Breast epithelium (tissue), 4 donors: ENCODE data around the gene ILDR1. TPM values are rescaled to one million over a fixed set of nuclear protein-coding genes. Genes with fewer than 3 reads are reported as not detected.

Experiments used
- DNase-seq, 2 donors: peaks; one replicate each; pipeline ENCODE4 v3.0.0-alpha.2; 2019; ENCODE audit warnings: low spot score in 2 of 2
- H3K27ac ChIP-seq, 2 donors: fragments of 200-600 bp; sonication (generic) in 1 of 2; one replicate each; pipeline ENCODE4 v1.5.1; 2016 to 2019; ENCODE audit warnings: mild to moderate bottlenecking in 1 of 2
- H3K27me3 ChIP-seq, 2 donors: fragments of 200-600 bp; sonication (generic) in 1 of 2; one replicate each; pipeline versions ENCODE4 v1.5.1 to v1.6.0; 2017 to 2019; ENCODE audit warnings: control low read depth in 1 of 2, mild to moderate bottlenecking in 1 of 2
- H3K36me3 ChIP-seq: fragments of 200-600 bp; one replicate; pipeline ENCODE4 v1.5.1; 2019
- H3K4me1 ChIP-seq, 2 donors: fragments of 200-600 bp; sonication (generic); one replicate each; pipeline ENCODE4 v1.5.1; 2016 to 2019; ENCODE audit warnings: control low read depth in 1 of 2
- H3K4me3 ChIP-seq, 3 donors: fragments of 200-600 bp; sonication (generic); 1 replicate in 2 of 3; 2 replicates in 1 of 3; pipeline ENCODE4 v1.5.1; 2016 to 2019; ENCODE audit warnings: mild to moderate bottlenecking in 3 of 3, moderate library complexity in 2 of 3
- H3K9me3 ChIP-seq, 2 donors: fragments of 200-600 bp; sonication (generic) in 1 of 2; one replicate each; pipeline ENCODE4 v1.5.1; 2016 to 2019; ENCODE audit warnings: control low read depth in 1 of 2
- POLR2A ChIP-seq: fragments of 450-650 bp; IDR thresholded peaks from one replicate; pipeline ENCODE4 v1.6.1; 2016; ENCODE audit warnings: antibody characterized with exemption, mild to moderate bottlenecking, moderate library complexity
- POLR2AphosphoS5 ChIP-seq, 3 donors: sonication (generic); formaldehyde crosslinking; IDR thresholded peaks; one replicate each; pipeline ENCODE4 v1.6.1; 2017; ENCODE audit warnings: antibody characterized with exemption in 3 of 3
- intact Hi-C: fragments of 100-400 bp; cut with DNase I; formaldehyde crosslinking; loops from one replicate; pipeline ENCODE4 v1.15.1; 2023; ENCODE audit warnings: low total_unique reads
- total RNA-seq, 3 donors: library from RNA; depleted of rRNA; stranded (reverse); fragments of >200 nt; gene quantifications; one replicate each; pipeline ENCODE4 v1.1.0, GENCODE V29; 2016
- TF ChIP-seq, protein P1 (sequence below), 3 donors: fragments of 450-650 bp; IDR thresholded peaks; one replicate each; pipeline ENCODE4 v1.5.1; 2016 to 2017; ENCODE audit warnings: antibody characterized with exemption in 3 of 3, mild to moderate bottlenecking in 3 of 3, moderate library complexity in 3 of 3

Gene ILDR1
- total RNA-seq, 3 donors from 2014 or later, result 3.3 to 5.9 TPM; not detected in 1

DNA sequence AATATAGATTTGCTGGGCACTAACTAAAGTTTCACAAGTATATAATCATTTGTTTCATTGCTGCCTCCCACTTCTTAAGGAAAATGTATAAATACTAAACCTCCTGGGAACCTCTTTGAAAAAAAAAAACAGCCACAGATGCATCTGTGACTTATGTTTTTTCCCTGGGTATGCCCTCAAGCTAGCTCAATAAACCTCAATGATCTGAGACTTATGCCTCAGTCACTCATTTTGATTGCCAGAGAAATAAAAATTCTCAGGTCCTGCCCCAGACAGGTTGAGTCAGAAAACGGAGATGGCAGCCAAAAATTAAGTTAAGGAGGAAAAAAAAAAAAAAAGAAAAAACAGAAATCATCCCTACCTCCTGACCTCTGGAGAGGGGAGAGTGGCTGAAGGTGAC is 22.1 kb downstream of the ILDR1 start:
- H3K27ac ChIP-seq, result no peak overlapping the region
- no peaks in the 10 kb centered on the region for H3K9me3 ChIP-seq
- no peak for DNase-seq
- no peaks in the 10 kb centered on the region for H3K27me3 ChIP-seq
- no peaks in the 10 kb centered on the region for H3K4me1 ChIP-seq
- H3K36me3 ChIP-seq, result no peaks in the 10 kb centered on the region
- no peak for TF ChIP-seq POLR2A
- TF ChIP-seq POLR2AphosphoS5 (IDR thresholded peaks at IDR 0.05), result no peak
- TF ChIP-seq, protein P1, sequence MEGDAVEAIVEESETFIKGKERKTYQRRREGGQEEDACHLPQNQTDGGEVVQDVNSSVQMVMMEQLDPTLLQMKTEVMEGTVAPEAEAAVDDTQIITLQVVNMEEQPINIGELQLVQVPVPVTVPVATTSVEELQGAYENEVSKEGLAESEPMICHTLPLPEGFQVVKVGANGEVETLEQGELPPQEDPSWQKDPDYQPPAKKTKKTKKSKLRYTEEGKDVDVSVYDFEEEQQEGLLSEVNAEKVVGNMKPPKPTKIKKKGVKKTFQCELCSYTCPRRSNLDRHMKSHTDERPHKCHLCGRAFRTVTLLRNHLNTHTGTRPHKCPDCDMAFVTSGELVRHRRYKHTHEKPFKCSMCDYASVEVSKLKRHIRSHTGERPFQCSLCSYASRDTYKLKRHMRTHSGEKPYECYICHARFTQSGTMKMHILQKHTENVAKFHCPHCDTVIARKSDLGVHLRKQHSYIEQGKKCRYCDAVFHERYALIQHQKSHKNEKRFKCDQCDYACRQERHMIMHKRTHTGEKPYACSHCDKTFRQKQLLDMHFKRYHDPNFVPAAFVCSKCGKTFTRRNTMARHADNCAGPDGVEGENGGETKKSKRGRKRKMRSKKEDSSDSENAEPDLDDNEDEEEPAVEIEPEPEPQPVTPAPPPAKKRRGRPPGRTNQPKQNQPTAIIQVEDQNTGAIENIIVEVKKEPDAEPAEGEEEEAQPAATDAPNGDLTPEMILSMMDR (IDR thresholded peaks at IDR 0.05), result no peak
- intact Hi-C loops, result no loop called here
- H3K4me3 ChIP-seq, result no peak overlapping the region

DNA sequence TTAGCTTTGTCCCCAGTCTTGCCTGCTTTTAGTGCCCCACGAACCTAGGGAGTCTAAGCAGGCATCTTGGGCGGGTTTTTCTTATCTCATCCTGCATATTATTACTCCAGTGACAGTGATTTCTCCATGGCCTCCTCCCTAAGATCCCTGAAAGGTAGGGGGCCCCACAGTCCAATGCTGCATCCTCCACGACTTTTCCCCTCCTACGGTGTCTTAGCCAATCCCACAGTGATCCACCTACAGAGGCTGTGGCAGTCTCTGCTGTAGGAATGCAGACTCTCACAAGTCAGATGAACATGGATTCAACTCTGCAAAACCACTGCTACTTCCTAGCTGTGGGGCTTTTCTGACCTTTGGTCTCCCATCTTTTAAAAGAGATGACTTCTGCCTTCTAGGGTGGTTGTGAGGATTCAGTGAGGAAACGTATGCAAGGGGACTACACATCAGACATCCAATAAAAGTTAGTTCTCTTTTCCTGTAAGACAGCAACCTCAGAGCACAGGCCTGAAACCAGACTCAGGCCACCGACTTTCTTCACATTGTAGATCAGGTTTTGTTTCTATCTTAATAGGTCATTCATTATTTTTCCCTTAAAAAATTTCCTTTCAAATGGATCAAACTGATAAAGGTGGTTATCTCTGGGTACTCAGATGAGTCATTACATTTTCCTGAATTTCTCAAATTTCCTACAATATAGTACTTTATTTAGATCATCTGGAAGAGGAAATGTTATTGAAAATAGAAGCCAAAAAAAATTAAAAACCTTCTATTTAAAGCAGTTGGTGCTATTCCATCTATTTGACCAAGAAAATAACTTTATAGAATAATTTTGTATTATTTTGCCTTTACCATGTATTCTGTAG is 23.2 kb downstream of the ILDR1 start:
- Histone ChIP-seq H3K27ac (no peak overlapping the region), H3K4me3 (no peak overlapping the region), H3K4me1 (no peaks in the 10 kb centered on the region), H3K36me3 (no peaks in the 10 kb centered on the region), H3K9me3 (no peaks in the 10 kb centered on the region), H3K27me3 (no peaks in the 10 kb centered on the region)
- DNase-seq, result no peak
- TF ChIP-seq POLR2AphosphoS5 (IDR thresholded peaks at IDR 0.05), result no peak
- TF ChIP-seq POLR2A, result no peak
- TF ChIP-seq, protein P1 (IDR thresholded peaks at IDR 0.05), result no peak
- intact Hi-C loops, result no loop called here

DNA sequence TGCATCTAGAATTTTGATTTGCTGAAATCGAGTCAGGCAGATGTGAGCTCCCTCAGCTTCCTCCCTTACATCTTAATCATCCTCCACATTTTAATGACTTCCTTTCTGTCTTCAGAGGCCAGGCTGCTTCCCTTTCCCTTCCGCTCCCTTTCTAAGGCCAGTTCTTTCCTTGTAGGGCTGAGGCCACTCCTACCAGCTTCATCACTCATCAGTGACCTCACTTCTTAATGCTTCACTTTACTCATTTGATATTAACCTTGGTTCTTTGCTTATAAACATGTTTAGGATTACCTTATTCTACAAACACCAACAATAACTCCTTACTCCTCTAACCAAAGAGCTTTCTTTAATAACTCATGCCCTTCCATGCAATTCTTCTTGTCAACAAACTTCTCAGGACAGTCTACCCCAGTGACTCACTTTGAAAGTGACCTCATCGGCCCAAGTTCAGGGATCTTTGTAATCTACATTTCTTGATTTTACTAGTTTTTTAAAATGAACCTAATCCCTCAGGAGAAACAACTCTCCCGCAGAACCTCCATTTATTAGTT is 23.9 kb downstream of the ILDR1 start:
- Histone ChIP-seq H3K27ac (no peak overlapping the region), H3K27me3 (no peaks in the 10 kb centered on the region), H3K9me3 (no peaks in the 10 kb centered on the region), H3K4me3 (no peak overlapping the region), H3K4me1 (no peaks in the 10 kb centered on the region), H3K36me3 (no peaks in the 10 kb centered on the region)
- intact Hi-C loops, result no loop called here
- DNase-seq, result no peak
- TF ChIP-seq POLR2AphosphoS5 (IDR thresholded peaks at IDR 0.05) (no peak), POLR2A (no peak)
- TF ChIP-seq, protein P1 (IDR thresholded peaks at IDR 0.05), result no peak

DNA sequence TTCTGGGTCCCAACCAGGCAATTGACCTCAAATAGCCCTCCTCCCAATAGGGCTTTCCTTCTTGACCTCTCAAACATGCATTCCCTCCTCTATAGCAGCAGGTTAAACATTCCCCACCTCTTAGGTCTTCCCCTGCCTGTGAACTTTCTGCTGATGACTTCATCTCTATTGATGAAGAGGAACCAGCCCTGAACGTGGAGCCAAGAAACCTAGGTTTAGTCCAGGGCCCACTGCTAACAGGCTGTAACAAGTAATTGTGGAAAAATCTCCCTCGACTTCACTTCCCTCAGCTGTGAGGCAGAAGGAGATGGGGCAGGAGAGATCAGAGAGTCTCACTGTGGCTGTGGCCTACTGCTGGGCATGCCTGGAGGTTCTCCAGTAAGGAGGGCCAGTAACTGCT is 24.7 kb downstream of the ILDR1 start:
- Histone ChIP-seq H3K27me3 (no peaks in the 10 kb centered on the region), H3K27ac (no peak overlapping the region), H3K4me3 (no peak overlapping the region), H3K9me3 (no peaks in the 10 kb centered on the region), H3K36me3 (no peaks in the 10 kb centered on the region), H3K4me1 (no peaks in the 10 kb centered on the region)
- no peak for DNase-seq
- TF ChIP-seq POLR2A (no peak), POLR2AphosphoS5 (IDR thresholded peaks at IDR 0.05) (no peak)
- TF ChIP-seq, protein P1 (IDR thresholded peaks at IDR 0.05), result no peak
- intact Hi-C loops, result no loop called here

DNA sequence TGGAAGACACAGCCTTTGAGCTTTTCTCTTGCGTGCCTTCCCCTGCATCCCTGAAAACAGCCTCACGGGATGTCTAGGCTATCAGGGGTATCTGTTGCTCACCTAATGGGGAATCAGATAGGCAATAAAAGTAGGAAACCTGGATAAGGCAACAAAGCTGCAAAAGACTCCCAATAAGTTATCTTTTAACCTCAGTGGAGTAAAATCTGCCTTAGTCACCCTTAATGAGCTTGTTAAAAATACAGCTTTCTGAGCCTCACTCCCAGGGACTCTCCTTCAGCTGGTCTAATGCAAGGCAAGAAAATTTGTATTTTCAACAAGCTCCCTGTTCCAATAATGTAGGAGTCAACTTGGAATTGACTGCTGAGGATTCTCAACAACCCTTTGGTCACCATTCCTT is 25.6 kb downstream of the ILDR1 start:
- no peak for DNase-seq
- Histone ChIP-seq H3K36me3 (no peaks in the 10 kb centered on the region), H3K9me3 (no peaks in the 10 kb centered on the region), H3K4me1 (no peaks in the 10 kb centered on the region), H3K4me3 (no peak overlapping the region), H3K27me3 (no peaks in the 10 kb centered on the region), H3K27ac (no peak overlapping the region)
- intact Hi-C loops, result no loop called here
- TF ChIP-seq, protein P1 (IDR thresholded peaks at IDR 0.05), result no peak
- TF ChIP-seq POLR2AphosphoS5 (IDR thresholded peaks at IDR 0.05) (no peak), POLR2A (no peak)
